CD4-positive, alpha-beta T cell treated with Interleukin-4 for 1 hour (primary cell): ENCODE results near the gene IMPG1.

ENCODE experiments used
- DNase-seq, 2 donors: peaks; one replicate each; pipeline ENCODE4 v3.0.0-alpha.2; 2020 to 2022

Gene IMPG1

DNA sequence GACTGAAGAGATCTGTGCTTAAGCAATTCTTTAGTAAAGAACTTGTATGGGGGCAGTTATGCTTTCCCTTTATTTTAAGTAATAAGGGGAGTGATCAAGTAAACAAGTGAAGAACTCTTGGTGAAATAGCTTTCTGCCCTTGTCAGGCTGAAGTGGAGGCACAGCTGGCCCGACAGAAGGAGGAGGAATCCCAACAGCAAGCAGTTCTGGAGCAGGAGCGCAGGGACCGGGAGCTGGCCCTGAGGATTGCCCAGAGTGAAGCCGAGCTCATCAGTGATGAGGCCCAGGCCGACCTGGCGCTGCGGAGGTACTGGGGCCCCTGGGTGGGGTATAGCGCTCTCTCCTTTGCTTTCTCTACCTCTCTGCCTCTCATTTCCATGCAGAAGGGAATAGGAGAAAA, 180.1 kb downstream of the IMPG1 start:
- DNase-seq = no peak

DNA sequence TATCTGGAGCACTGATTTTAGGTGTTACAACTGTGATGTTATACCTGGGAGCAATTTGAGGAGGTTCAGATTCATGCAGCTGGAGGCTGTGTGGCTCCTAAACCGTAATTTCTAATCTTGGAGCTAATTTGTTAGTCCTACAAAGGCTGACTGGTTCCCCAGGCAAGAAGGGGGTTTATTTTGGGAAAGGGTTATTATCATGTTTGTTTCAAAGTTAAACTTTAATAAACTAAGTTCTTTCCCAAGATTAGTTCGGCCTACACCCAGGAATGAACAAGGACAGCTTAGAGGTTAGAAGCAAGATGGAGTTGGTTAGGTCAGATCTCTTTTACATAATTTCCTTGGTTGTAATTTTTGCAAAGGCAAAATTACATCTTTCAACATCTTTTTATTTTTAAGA, 187.6 kb downstream of the IMPG1 start:
- DNase-seq = no peak

DNA sequence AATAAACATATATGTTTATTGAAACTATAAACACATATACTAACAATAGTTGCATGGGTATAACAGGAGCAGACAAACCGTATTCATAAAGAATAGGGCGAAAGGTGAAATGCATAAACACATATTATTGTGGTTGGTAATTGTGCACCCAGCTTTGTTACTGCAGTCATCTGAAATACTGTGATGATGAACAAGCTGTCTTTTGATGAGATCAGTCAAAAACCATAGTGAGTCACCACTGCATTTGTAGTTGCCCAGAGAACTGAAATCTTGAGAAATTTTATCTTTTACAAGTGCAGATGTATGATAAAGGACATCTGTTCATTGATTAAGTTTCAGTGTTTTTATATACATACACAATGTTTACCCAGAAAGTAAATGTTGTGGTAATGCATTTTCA, 189.7 kb downstream of the IMPG1 start:
- DNase-seq = no peak

DNA sequence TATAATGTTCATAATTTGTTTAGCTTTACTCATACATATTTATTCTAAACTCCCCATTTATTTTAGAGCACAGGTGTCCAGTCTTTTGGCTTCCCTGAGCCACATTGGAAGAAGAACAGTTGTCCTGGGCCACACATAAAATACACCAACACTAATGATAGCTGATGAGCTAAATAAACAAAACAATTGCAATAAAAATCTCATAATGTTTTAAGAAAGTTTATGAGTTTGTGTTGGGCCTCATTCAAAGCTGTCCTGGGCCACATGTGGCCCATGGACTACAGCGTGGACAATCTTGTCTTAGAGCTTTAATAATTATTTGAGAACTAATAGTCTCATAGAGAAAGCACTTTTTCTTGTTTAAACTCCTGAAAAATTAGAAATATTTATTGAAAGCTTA, 192.2 kb downstream of the IMPG1 start:
- no peak for DNase-seq

DNA sequence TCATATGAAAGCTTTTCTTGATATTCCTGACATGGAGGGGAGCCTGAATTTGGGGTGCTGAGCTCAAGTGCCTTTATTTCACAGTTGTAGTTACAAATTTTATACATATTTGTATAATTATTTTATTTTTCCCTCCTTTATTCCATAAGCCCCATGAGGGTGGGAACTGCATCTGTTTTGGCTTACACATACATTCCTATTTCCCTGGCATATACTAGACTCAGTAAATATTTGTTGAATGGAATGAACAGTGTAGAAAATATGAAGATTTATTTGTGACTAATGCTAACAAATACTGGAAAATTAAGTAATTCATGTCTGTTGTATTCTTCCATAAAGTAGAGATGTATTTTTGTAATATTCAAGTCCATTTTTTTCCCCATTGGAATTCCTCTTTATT, 196.3 kb downstream of the IMPG1 start:
- DNase-seq = no peak

DNA sequence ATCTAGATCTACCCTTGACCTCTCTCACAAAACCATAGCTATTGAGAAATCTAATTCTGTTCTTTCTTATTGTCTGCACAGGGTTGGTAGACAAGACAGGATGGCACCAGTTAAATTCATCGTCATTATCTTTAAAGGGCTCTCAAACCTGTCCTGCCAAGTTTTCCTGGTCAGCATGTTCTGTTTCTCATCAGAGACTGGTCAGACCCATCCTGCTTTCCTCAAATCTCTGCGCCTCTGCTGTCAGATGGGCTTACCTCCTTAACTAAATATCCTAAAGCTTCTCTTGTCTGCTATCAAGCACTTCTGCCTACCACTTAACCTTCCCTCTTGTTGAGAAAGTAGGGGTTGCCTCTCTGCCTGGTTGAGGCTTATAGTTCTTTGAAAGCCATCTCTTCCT, 198.2 kb downstream of the IMPG1 start:
- no peak for DNase-seq
